GM12865 (cell line): ENCODE measurements around the gene ZBTB3.
"Not testable (repeated sequence)": the region's sequence is repeated elsewhere in the genome, so short reads cannot be mapped to it uniquely, and the experiment has no call there.

Experiments used
- DNase-seq: peaks from one replicate; pipeline ENCODE4 v3.0.0; 2010; ENCODE audit warnings: low read depth
- H3K4me3 ChIP-seq: 2 replicates; pipeline ENCODE4 v1.5.1; 2011; ENCODE audit warnings: mild to moderate bottlenecking, low read depth, low read length, control low read depth
- CTCF ChIP-seq: IDR thresholded peaks from 2 replicates; pipeline ENCODE4 v1.5.1; 2011; ENCODE audit warnings: low read length, control low read depth, low read depth, inconsistent platforms; ENCODE audit not compliant: insufficient read depth; ENCODE audit errors: missing control alignments

The ZBTB3 gene

GRCh38 chr11:62705413-62705812 lies 48.5 kb downstream of the ZBTB3 start:
- DNase-seq: no peak
- peak overlapping the region; percentile 81 for H3K4me3 ChIP-seq
- no peak for TF ChIP-seq CTCF

GRCh38 chr11:62703921-62704320 lies 50.0 kb downstream of the ZBTB3 start:
- not testable (repeated sequence) for H3K4me3 ChIP-seq, DNase-seq

GRCh38 chr11:62702246-62702645 lies 51.7 kb downstream of the ZBTB3 start:
- peak; percentile 51 for DNase-seq
- TF ChIP-seq CTCF: no peak
- H3K4me3 ChIP-seq: no peak overlapping the region
